Measurements from ENCODE around the gene NFS1.
A peak's percentile ranks its signal among the peaks of the same experiment; 100 is the strongest.
"Not testable (repeated sequence)": the region's sequence is repeated elsewhere in the genome, so short reads cannot be mapped to it uniquely, and the experiment has no call there.

Gene NFS1

GRCh38 chr20:35729283-35729807, 30.2 kb upstream of the NFS1 start:
- DNase-seq: no peak

GRCh38 chr20:35726842-35727711, 27.9 kb upstream of the NFS1 start:
- DNase-seq: no peak

- DNase-seq: no peak
Observed at GRCh38 chr20:35724321-35725230, 25.4 kb upstream of the NFS1 start.

GRCh38 chr20:35723652-35724320, 24.6 kb upstream of the NFS1 start:
- DNase-seq: not testable (repeated sequence)

GRCh38 chr20:35723275-35723639, 24.1 kb upstream of the NFS1 start:
- DNase-seq: not testable (repeated sequence)

GRCh38 chr20:35721621-35722020, 22.5 kb upstream of the NFS1 start:
- DNase-seq: no peak

- no peak for DNase-seq
Observed at GRCh38 chr20:35721219-35721618, 22.1 kb upstream of the NFS1 start.

- no peak for DNase-seq
Observed at GRCh38 chr20:35720165-35721123, 21.3 kb upstream of the NFS1 start.

- peak in 1 of 2 experiments; percentile 20 for DNase-seq
Observed at GRCh38 chr20:35719717-35720116, 20.6 kb upstream of the NFS1 start.

- peak; percentile 47 to 76 for DNase-seq
Observed at GRCh38 chr20:35718972-35719635, 20.0 kb upstream of the NFS1 start.

- not testable (repeated sequence) for DNase-seq
Observed at GRCh38 chr20:35718321-35718720, 19.2 kb upstream of the NFS1 start.

GRCh38 chr20:35716330-35716729, 17.2 kb upstream of the NFS1 start:
- no peak for DNase-seq

GRCh38 chr20:35715652-35716051, 16.5 kb upstream of the NFS1 start:
- no peak for DNase-seq

- no peak for DNase-seq
Observed at GRCh38 chr20:35714127-35714526, 15.0 kb upstream of the NFS1 start.

- DNase-seq: not testable (repeated sequence)
Observed at GRCh38 chr20:35713120-35713519, 14.0 kb upstream of the NFS1 start.

GRCh38 chr20:35711588-35712209, 12.5 kb upstream of the NFS1 start:
- DNase-seq: no peak

GRCh38 chr20:35710884-35711587, 11.9 kb upstream of the NFS1 start:
- DNase-seq: no peak

GRCh38 chr20:35710039-35710438, 10.9 kb upstream of the NFS1 start:
- no peak for DNase-seq

- DNase-seq: no peak
Observed at GRCh38 chr20:35709259-35709658, 10.1 kb upstream of the NFS1 start.

- DNase-seq: no peak
Observed at GRCh38 chr20:35708502-35708901, 9.3 kb upstream of the NFS1 start.

Data from NCI-H524 (cell line).